PC-3 (cell line): ENCODE measurements around the gene CNIH3. TPM values are rescaled to one million over a fixed set of nuclear protein-coding genes. Genes with fewer than 3 reads are reported as not detected.

Experiments
- ATAC-seq: fragments of 200-7000 bp; cut with Tn5 transposase; 2 replicates; pipeline ENCODE4 v1.9.1; 2020; ENCODE audit warnings: mild to moderate bottlenecking, moderate library complexity
- BruUV-seq: library from RNA; stranded (reverse); fragments of 400-500 nt; replicated peaks from 2 replicates; lab custom pipeline; 2021; lab: Mats Ljungman, UMichigan
- CTCF ChIA-PET: fragments of 300-600 bp; sonication (Branson Sonifier 250); formaldehyde crosslinking; loops from one replicate; lab custom pipeline; 2022; ENCODE audit warnings: antibody characterized with exemption; lab: Charles Lee
- POLR2A ChIA-PET: fragments of 300-600 bp; sonication (Branson Sonifier 250); formaldehyde crosslinking; loops from one replicate; lab custom pipeline; 2022; ENCODE audit warnings: antibody characterized with exemption; ENCODE audit not compliant: unreplicated experiment; lab: Charles Lee
- DNase-seq: peaks from one replicate; pipeline ENCODE4 v3.0.0-alpha.2; 2015
- H2AFZ ChIP-seq: fragments of 300-600 bp; sonication (generic); 2 replicates; pipeline ENCODE4 v1.6.0; 2016; ENCODE audit warnings: antibody characterized with exemption, low read length
- H3F3A ChIP-seq: fragments of 300-600 bp; sonication (generic); one replicate; pipeline ENCODE4 v1.6.0; 2017; ENCODE audit warnings: antibody characterized with exemption, low read length, control low read depth, mild to moderate bottlenecking; ENCODE audit not compliant: unreplicated experiment
- H3K27ac ChIP-seq: fragments of 300-600 bp; sonication (generic); 2 replicates; pipeline ENCODE4 v1.5.1; 2016; ENCODE audit warnings: mild to moderate bottlenecking, low read length
- H3K27me3 ChIP-seq: fragments of 300-600 bp; sonication (generic); 2 replicates; pipeline ENCODE4 v1.6.1; 2016; ENCODE audit warnings: low read length, mixed read lengths
- H3K36me3 ChIP-seq: fragments of 300-600 bp; sonication (generic); 2 replicates; pipeline ENCODE4 v1.6.1; 2016; ENCODE audit warnings: low read depth, mixed run types, low read length, mixed read lengths
- H3K4me1 ChIP-seq: fragments of 300-600 bp; sonication (generic); 2 replicates; pipeline ENCODE4 v1.5.1; 2016; ENCODE audit warnings: low read length; ENCODE audit not compliant: insufficient read depth
- H3K4me2 ChIP-seq: fragments of 300-600 bp; sonication (generic); 2 replicates; pipeline ENCODE4 v1.6.0; 2016; ENCODE audit warnings: low read length
- H3K4me3 ChIP-seq: fragments of 300-600 bp; sonication (generic); 2 replicates; pipeline ENCODE4 v1.5.1; 2016; ENCODE audit warnings: mild to moderate bottlenecking, low read length, mixed read lengths
- H3K79me2 ChIP-seq: fragments of 300-600 bp; sonication (generic); 2 replicates; pipeline ENCODE4 v1.6.1; 2017; ENCODE audit warnings: low read length, mixed read lengths
- H3K9ac ChIP-seq: fragments of 300-600 bp; sonication (generic); 2 replicates; pipeline ENCODE4 v1.6.0; 2016; ENCODE audit warnings: mild to moderate bottlenecking, low read length
- H3K9me2 ChIP-seq: fragments of 300-600 bp; sonication (generic); replicated peaks from 2 replicates; pipeline ENCODE4 v1.6.1; 2016; ENCODE audit warnings: mixed run types, low read length, mixed read lengths
- H3K9me3 ChIP-seq: fragments of 300-600 bp; sonication (generic); 2 replicates; pipeline ENCODE4 v1.6.1; 2016; ENCODE audit warnings: low read length, mixed read lengths
- H4K20me1 ChIP-seq: fragments of 300-600 bp; sonication (generic); 2 replicates; pipeline ENCODE4 v1.6.1; 2016; ENCODE audit warnings: low read length, mixed read lengths
- EZH2 ChIP-seq: fragments of 300-600 bp; sonication (generic); IDR thresholded peaks from one replicate; pipeline ENCODE4 v1.6.1; 2017; ENCODE audit warnings: antibody characterized with exemption, mild to moderate bottlenecking, low read length; ENCODE audit not compliant: unreplicated experiment
- EZH2phosphoT487 ChIP-seq: fragments of 300-600 bp; sonication (generic); IDR thresholded peaks from 2 replicates; pipeline ENCODE4 v1.6.1; 2018; ENCODE audit warnings: mild to moderate bottlenecking, antibody characterized with exemption, low read length, borderline replicate concordance
- intact Hi-C: fragments of 100-400 bp; cut with micrococcal nuclease; formaldehyde crosslinking; loops from 2 replicates; pipeline ENCODE4 v1.9.0; 2023
- total RNA-seq: library from RNA; depleted of rRNA; stranded (reverse); fragments of >200 nt; gene quantifications from 2 replicates; pipeline ENCODE4 v1.2.3, GENCODE V29; 2014
- TF ChIP-seq, protein P1 (sequence below): fragments of 300-600 bp; sonication (generic); conservative IDR thresholded peaks from 2 replicates; pipeline ENCODE4 v1.5.1; 2017; ENCODE audit warnings: antibody characterized with exemption, low read depth, mild to moderate bottlenecking, low read length

CNIH3 gene
- total RNA-seq, 1 experiment from 2014 or later = 7.4 TPM

DNA sequence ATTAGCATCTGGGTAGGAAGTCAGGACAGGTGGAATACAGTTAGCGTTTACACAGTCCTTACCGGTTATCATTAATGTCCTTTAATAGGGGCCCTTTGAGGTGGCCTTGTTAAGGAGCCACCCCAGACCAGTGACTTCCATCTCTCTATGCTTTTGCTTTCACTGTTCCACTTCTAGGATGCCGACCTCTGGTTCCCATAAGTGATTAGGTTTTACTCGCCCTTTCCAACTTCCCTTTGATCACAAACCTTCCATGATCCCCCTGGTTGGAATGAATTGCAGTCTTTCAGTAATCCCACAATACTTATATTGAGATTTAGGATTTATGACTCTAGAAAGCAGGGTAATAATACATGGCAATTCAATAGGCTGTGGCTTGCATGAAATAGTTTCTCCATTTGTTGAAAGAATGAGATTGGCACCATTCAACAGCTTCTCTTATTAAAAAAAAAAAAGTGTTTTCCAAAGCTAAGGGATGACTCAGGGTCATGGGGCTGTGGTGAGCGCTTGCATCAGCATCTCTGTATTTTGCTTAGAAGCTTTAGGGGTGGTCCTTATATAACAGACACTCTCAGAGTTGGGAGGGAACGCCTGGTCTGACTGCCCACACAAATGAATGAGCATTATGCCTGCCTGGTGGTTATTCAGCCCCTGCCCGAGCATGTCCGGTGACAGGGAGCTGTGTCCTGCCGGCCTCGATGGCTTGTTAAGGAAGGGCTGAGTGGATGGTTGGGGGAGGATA lies 110.5 kb downstream of the CNIH3 start:
- POLR2A ChIA-PET = no interaction called here
- no peaks in the 10 kb centered on the region for H3K27me3 ChIP-seq
- DNase-seq = no peak
- H3K36me3 ChIP-seq = no peaks in the 10 kb centered on the region
- H3K4me2 ChIP-seq = no peak overlapping the region
- no peaks in the 10 kb centered on the region for H3F3A ChIP-seq
- no peaks in the 10 kb centered on the region for H3K4me1 ChIP-seq
- no peak overlapping the region for H3K27ac ChIP-seq
- intact Hi-C loops = no loop called here
- CTCF ChIA-PET = interaction anchor here (0.6 kb wide), 1 partner anchor 1042 kb away, joined by 4 read pairs; no protein-coding TSS in a partner anchor
- ATAC-seq = no peak
- no peaks in the 10 kb centered on the region for H3K9me2 ChIP-seq
- H3K9ac ChIP-seq = no peak overlapping the region
- BruUV-seq = no TSS peak
- no peak overlapping the region for H3K4me3 ChIP-seq
- no peaks in the 10 kb centered on the region for H4K20me1 ChIP-seq
- no peaks in the 10 kb centered on the region for H3K9me3 ChIP-seq
- H2AFZ ChIP-seq = no peak overlapping the region
- TF ChIP-seq EZH2phosphoT487 (no peak), EZH2 (no peak)
- TF ChIP-seq, protein P1, sequence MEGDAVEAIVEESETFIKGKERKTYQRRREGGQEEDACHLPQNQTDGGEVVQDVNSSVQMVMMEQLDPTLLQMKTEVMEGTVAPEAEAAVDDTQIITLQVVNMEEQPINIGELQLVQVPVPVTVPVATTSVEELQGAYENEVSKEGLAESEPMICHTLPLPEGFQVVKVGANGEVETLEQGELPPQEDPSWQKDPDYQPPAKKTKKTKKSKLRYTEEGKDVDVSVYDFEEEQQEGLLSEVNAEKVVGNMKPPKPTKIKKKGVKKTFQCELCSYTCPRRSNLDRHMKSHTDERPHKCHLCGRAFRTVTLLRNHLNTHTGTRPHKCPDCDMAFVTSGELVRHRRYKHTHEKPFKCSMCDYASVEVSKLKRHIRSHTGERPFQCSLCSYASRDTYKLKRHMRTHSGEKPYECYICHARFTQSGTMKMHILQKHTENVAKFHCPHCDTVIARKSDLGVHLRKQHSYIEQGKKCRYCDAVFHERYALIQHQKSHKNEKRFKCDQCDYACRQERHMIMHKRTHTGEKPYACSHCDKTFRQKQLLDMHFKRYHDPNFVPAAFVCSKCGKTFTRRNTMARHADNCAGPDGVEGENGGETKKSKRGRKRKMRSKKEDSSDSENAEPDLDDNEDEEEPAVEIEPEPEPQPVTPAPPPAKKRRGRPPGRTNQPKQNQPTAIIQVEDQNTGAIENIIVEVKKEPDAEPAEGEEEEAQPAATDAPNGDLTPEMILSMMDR = no peak
- H3K79me2 ChIP-seq = no peaks in the 10 kb centered on the region

DNA sequence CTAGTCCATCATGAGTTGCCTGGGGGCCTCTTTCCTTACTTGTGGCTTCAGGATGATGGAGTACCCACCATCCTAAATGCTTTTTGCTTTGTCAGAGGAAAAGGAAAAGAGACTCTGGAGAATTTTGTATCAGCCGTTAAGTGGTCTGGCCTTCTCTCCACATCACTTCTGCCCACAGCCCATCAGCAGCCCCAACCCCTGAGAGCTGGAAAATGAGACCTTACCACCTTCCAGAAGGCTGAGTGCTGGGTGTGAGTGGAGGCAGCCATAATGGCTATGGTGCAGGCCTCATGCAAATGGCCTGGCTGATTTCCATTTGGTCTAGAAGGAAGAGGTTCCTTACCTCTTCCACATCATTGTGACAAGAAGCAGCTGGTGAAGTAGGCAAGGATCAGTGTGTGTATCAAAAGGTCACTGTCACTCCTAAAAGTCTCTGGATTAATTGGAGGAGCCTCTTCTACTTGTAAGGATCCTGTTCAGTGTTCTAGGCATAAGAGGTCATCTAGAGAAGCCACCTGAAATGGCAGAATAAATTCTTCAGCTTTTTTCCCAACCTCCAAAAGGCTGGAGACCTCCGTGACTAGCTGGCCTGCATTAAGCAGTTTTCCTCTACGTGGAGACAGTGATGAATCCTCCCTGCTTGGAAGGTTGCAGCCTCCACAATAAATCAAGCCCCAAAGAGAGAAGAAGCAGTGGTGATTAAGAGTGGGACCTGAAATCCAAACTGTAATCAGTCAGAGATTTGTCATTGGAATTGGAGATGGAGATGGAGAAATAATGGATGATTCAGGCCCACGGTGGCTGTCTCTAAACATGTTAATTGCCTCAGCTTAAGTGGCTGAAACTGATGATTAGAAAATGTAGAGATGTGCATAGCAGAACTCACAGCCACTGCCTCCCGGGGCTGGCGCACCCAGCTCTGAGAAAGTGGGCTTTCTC lies 111.5 kb downstream of the CNIH3 start:
- POLR2A ChIA-PET = no interaction called here
- no peaks in the 10 kb centered on the region for H3K36me3 ChIP-seq

More for the DNA sequence above, 111.5 kb downstream of the CNIH3 start:
- H3K27me3 ChIP-seq = no peaks in the 10 kb centered on the region
- H3K4me3 ChIP-seq = no peak overlapping the region
- no peak overlapping the region for H2AFZ ChIP-seq
- no peaks in the 10 kb centered on the region for H3K9me3 ChIP-seq
- intact Hi-C loops = no loop called here
- H3F3A ChIP-seq = no peaks in the 10 kb centered on the region
- no peaks in the 10 kb centered on the region for H4K20me1 ChIP-seq
- ATAC-seq = no peak
- BruUV-seq = no TSS peak
- no peak overlapping the region for H3K4me2 ChIP-seq
- H3K9me2 ChIP-seq = no peaks in the 10 kb centered on the region
- CTCF ChIA-PET = no interaction called here
- H3K27ac ChIP-seq = no peak overlapping the region
- peaks cover 9% of the 10 kb centered on the region for H3K4me1 ChIP-seq
- TF ChIP-seq, protein P1 = no peak
- H3K79me2 ChIP-seq = no peaks in the 10 kb centered on the region
- H3K9ac ChIP-seq = no peak overlapping the region
- no peak for DNase-seq
